ENCODE data around the gene GTPBP6. TPM values are rescaled to one million over a fixed set of nuclear protein-coding genes. Genes with fewer than 3 reads are reported as not detected.

GTPBP6 gene
- total and polyA plus RNA-seq, 2 experiments from 2014 or later = 40.7 to 69.2 TPM

- TF ChIP-seq, protein P1, sequence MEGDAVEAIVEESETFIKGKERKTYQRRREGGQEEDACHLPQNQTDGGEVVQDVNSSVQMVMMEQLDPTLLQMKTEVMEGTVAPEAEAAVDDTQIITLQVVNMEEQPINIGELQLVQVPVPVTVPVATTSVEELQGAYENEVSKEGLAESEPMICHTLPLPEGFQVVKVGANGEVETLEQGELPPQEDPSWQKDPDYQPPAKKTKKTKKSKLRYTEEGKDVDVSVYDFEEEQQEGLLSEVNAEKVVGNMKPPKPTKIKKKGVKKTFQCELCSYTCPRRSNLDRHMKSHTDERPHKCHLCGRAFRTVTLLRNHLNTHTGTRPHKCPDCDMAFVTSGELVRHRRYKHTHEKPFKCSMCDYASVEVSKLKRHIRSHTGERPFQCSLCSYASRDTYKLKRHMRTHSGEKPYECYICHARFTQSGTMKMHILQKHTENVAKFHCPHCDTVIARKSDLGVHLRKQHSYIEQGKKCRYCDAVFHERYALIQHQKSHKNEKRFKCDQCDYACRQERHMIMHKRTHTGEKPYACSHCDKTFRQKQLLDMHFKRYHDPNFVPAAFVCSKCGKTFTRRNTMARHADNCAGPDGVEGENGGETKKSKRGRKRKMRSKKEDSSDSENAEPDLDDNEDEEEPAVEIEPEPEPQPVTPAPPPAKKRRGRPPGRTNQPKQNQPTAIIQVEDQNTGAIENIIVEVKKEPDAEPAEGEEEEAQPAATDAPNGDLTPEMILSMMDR (IDR thresholded peaks at IDR 0.05; ENCODE audit: poor library complexity) = no peak
- TF ChIP-seq EZH2phosphoT487 (IDR thresholded peaks at IDR 0.05; ENCODE audit: low read depth, severe bottlenecking, unreplicated experiment) (no peak), EZH2 (IDR thresholded peaks at IDR 0.05; ENCODE audit: borderline replicate concordance) (no peak)
- no peak overlapping the region for H3K4me2 ChIP-seq
- H3K9me3 ChIP-seq (ENCODE audit: low read depth) = no peaks in the 10 kb centered on the region
- no peak for DNase-seq (ENCODE audit: low spot score)
- H2AFZ ChIP-seq = no peak overlapping the region
- no peaks in the 10 kb centered on the region for H3K4me1 ChIP-seq (ENCODE audit: insufficient read depth)
- no peaks in the 10 kb centered on the region for H3K27me3 ChIP-seq
- H3K27ac ChIP-seq = no peak overlapping the region
- WGBS (ENCODE audit: low lambda C conversion rate, missing lambda C conversion rate) = 95% methylated on average over 24 of the region's 25 CpGs
- H3K79me2 ChIP-seq = peaks cover 18% of the 10 kb centered on the region
- peaks cover 17% of the 10 kb centered on the region for H4K20me1 ChIP-seq (ENCODE audit: insufficient read depth, poor library complexity, severe bottlenecking)
- no peak overlapping the region for H3K4me3 ChIP-seq
- H3K36me3 ChIP-seq (replicated peaks; ENCODE audit: insufficient read depth, low read depth) = no peaks in the 10 kb centered on the region
- no peaks in the 10 kb centered on the region for H3K9me2 ChIP-seq (replicated peaks; ENCODE audit: insufficient read depth)
Observed at GRCh38 chrX:288561-288991, 30.0 kb downstream of the GTPBP6 start.

GRCh38 chrX:287670-288069, 30.9 kb downstream of the GTPBP6 start:
- Histone ChIP-seq H3K4me2 (no peak overlapping the region), H3K79me2 (peaks cover 19% of the 10 kb centered on the region), H3K9me2 (replicated peaks; ENCODE audit: insufficient read depth) (no peaks in the 10 kb centered on the region), H3K27ac (no peak overlapping the region), H2AFZ (no peak overlapping the region), H3K36me3 (replicated peaks; ENCODE audit: insufficient read depth, low read depth) (no peaks in the 10 kb centered on the region), H3K9me3 (ENCODE audit: low read depth) (no peaks in the 10 kb centered on the region), H3K4me1 (ENCODE audit: insufficient read depth) (no peaks in the 10 kb centered on the region), H4K20me1 (ENCODE audit: insufficient read depth, poor library complexity, severe bottlenecking) (peaks cover 17% of the 10 kb centered on the region), H3K27me3 (no peaks in the 10 kb centered on the region), H3K4me3 (no peak overlapping the region)
- TF ChIP-seq EZH2phosphoT487 (IDR thresholded peaks at IDR 0.05; ENCODE audit: low read depth, severe bottlenecking, unreplicated experiment) = no peak
- no peak for TF ChIP-seq EZH2 (IDR thresholded peaks at IDR 0.05; ENCODE audit: borderline replicate concordance)
- TF ChIP-seq, protein P1 (IDR thresholded peaks at IDR 0.05; ENCODE audit: poor library complexity) = no peak
- DNase-seq (ENCODE audit: low spot score) = no peak
- 92% methylated on average over 7 of the region's 7 CpGs for WGBS (ENCODE audit: low lambda C conversion rate, missing lambda C conversion rate)

DNA sequence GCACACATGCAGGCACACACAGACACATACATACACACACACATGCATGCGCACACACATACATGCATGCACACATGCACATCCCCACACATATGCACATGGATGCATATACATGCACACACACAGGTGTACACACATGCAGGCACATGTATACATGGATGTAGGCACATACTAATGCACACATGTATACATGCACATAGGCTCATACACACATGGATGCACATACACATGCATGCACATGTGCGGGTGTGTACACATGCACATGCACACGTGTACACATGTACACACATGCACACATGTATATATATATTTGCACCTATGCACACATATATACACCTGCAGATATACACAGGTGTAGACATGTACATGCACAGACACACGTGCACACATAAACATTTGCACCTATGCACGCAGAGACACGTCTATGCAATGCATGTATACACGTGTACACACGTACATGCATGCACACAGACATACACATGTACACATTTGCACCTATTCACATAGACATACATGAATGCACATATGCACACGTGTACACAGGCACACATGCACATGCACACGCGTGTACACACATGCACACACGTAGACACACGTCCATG, 33.4 kb downstream of the GTPBP6 start:
- Histone ChIP-seq H4K20me1 (ENCODE audit: insufficient read depth, poor library complexity, severe bottlenecking) (peaks cover 24% of the 10 kb centered on the region), H3K36me3 (replicated peaks; ENCODE audit: insufficient read depth, low read depth) (no peaks in the 10 kb centered on the region), H3K27ac (no peak overlapping the region), H2AFZ (no peak overlapping the region), H3K27me3 (no peaks in the 10 kb centered on the region), H3K9me3 (ENCODE audit: low read depth) (no peaks in the 10 kb centered on the region), H3K4me1 (ENCODE audit: insufficient read depth) (peaks cover 12% of the 10 kb centered on the region), H3K4me3 (no peak overlapping the region), H3K79me2 (peaks cover 30% of the 10 kb centered on the region), H3K9me2 (replicated peaks; ENCODE audit: insufficient read depth) (no peaks in the 10 kb centered on the region), H3K4me2 (no peak overlapping the region)
- 99% methylated on average over 13 of the region's 13 CpGs for WGBS (ENCODE audit: low lambda C conversion rate, missing lambda C conversion rate)
- DNase-seq (ENCODE audit: low spot score) = no peak
- TF ChIP-seq EZH2 (IDR thresholded peaks at IDR 0.05; ENCODE audit: borderline replicate concordance) (no peak), EZH2phosphoT487 (IDR thresholded peaks at IDR 0.05; ENCODE audit: low read depth, severe bottlenecking, unreplicated experiment) (no peak)
- TF ChIP-seq, protein P1 (IDR thresholded peaks at IDR 0.05; ENCODE audit: poor library complexity) = no peak

Data from hepatocyte (in vitro differentiated cells).